Activated T-helper 1 cell treated with anti-CD3 and anti-CD28 coated beads, Interleukin-2, amount 50 U/mL, for 16 hours (primary cell): Measurements from ENCODE around the gene CAV3.

Experiments used
- DNase-seq, 2 donors: peaks; one replicate each; pipeline ENCODE4 v3.0.0-alpha.2; 2020; ENCODE audit warnings: low read depth in 1 of 2, low spot score in 1 of 2

The CAV3 gene

DNA sequence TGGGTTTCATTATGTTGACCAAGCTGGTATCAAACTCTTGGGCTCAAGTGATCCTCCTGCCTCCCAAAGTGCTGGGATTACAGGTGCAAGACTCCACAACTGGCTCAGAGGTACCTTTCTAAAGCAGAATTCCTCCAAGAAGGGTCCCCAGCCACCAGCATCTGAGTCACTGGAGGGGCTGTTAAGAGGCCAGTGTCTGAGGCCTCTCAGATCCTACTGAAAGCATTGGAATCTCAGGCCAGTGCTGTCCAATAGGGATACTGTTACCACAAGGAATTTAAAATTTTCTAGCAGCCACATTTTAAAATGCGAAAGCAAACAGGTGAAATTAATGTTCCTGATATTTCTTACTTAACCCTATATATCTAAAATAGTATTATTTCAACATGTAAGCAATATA lies 1.3 kb downstream of the CAV3 start:
- no peak for DNase-seq

- DNase-seq = no peak
These were observed 2.8 kb downstream of the CAV3 start for GRCh38 chr3:8736436-8736835.

DNA sequence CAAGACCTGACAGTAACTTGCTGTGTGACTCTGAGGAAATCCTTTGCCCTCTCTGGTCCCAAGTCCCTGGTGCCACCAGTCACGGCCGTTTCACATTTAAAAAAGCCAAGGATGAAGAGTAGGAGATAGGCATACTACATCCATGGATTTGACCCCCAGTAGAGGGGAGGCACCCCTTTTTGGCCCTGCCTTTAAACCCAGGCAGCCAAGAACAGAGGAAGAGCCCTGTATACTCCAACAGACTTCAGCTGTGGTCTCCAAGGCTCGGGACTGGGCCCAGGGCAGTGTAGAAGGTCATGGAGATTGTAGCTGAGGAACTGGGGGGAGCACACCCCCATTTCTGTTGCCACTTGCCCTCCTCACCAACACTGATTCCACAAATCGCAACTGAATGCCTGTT lies 3.7 kb downstream of the CAV3 start:
- no peak for DNase-seq

DNA sequence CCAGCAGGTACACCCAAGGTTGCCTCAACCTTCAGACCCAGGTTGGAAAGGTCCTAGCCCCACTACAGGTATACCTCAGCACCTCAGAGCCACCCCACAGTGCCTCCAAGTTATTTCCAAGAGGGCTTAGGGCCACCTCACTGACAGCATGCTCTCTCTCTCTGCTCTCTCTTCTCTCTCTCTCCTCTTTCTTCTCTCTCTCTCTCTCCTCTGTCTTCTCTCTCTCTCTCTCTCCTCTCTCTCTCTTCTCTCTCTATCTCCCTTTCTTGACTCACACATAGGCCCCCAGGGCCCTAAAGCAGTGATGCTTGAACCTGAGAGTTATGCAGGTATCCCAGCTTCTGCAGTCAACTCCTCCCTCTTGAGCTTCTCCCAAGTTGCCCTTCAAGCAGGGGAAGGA lies 4.2 kb downstream of the CAV3 start:
- no peak for DNase-seq

DNA sequence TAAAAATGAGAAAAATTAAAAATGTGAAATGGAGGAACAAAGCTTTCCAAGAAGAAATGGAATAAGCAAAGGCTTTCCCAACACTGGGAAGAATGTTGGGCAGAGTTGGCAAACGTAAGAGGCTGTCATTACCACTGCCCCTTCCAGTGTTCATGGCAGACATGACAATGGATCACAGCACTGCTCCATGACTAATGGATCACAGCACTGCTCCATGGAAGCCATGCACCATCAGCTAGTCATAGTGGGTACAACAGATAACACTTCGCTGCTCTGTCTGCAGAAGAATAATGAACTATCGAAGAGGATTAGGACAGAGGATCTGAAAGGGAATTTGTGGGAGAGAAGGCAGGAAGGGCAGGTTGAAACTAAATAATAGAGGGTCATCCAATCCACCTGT lies 5.0 kb downstream of the CAV3 start:
- DNase-seq = no peak

DNA sequence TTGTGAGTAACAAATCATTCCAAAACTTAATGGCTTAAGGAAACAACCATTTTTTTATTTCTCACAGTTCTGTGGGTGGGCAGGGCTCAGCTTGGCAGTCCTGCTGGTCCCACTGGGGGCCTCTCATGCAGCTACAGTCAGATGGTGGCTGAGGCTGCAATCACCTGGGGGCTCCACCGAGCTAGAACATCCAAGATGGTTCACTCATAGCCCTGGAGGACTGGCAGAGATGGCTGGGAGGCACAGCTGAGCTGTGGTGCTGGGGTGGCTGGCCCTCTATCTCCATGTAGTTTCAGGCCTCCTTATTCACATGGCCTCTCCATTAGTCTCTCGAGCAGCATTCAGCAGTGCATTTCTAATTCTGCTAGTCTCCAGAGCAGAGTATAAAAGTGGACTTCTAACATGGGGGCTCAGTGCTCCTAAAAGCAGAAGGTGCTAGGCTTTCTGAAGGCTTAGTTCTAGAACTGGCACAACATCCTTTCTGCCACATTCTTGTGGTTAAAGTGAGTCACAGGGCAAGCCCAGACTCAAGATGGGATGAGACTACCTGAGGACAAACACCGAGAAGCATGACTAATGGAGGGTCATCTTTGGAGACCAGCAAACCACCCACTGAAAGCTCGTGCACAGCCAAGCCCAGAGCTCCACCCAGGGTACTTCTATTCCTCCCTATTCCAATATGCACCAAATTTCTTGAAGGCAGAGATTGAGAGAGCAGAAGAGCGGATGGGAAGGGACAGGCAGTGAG lies 6.3 kb downstream of the CAV3 start:
- DNase-seq = no peak

- DNase-seq = no peak
These were observed 8.1 kb downstream of the CAV3 start for GRCh38 chr3:8741581-8742261.

DNA sequence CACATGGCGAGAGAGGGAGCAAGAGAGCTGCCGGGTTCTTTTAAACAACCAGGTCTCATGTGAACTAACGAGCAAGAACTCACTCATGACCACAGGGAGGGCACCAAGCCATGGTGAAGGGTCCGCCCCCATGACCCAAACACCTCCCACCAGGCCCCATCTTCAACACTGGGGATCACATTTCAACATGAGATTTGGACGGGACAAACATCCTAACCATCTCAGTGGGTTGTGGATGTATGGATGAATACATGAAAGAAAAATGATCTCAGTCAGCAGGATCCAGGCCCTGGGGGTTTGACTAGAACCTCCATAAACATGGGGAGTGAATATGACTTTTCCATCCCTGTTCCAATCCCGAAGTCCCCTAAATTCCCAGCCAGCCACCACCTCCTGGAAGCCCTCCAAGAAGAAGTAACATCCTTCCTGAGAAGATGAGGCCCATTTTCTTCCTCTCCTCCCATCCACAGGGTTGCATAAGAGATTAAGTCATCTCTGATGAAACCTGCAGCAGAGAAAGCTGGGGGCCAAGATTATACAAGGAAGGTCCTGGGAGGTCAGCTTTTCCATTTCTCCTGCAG lies 9.5 kb downstream of the CAV3 start:
- DNase-seq = no peak

DNA sequence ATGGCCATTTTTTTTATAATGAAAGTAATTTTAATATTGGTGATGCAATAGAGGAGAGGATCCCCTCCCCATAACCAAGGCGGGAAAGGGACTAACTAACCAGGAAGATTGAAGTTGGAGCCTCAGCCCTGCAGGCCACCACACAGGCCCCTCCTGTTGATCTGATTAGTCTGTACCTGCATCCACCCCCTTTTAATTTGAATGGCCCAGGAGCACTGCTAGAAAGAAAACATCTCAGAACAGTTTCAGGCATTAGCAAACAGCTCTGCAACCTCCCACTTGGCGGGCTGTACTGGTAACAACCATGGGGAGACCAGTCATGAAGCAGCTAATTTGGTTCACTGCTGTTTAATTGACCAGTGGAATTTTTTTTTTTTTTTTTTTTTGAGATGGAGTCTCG lies 10.3 kb downstream of the CAV3 start:
- no peak for DNase-seq

- DNase-seq = no peak
These were observed 12.2 kb downstream of the CAV3 start for GRCh38 chr3:8745619-8746370.

- no peak for DNase-seq
These were observed 13.3 kb downstream of the CAV3 start for GRCh38 chr3:8746780-8747345.

DNA sequence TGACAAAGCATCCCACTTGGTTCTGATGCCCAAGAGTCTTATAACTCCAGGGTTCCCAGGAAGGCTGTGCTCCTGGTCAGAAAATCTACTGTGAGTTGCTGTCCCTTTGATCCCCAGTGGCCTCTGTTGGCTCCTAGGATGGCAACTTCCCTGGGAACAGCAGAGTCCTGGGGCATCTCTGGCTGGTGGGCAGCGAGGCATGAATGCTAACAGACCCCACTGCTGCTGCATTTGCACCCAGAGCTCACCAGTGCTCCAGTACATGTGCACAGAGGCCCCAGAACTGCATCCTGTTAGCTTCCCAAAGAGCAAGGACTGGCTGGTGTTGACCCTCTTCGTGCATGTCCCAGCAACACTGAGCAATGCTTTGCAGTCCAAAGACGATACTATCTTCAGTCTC lies 15.7 kb downstream of the CAV3 start:
- DNase-seq = no peak

DNA sequence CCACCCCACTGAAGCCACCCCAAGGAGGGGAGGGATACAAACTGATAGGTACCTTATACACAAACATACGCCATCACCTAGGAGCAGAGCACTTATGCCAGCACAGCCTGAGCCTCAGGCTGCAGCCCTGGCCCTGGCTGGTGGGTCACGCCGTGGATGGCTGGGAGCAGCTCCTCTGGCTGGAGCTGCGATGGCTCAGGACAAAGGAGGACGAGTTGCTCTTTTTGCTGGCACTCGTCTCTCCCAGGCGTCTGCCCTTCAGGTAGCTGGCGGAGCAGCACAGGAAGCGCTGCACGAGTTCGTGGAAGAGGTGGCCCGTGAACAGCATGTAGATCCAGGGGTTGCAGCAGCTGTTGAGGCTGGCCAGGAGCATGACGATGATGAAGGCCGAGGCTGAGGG lies 19.2 kb downstream of the CAV3 start:
- no peak for DNase-seq

DNA sequence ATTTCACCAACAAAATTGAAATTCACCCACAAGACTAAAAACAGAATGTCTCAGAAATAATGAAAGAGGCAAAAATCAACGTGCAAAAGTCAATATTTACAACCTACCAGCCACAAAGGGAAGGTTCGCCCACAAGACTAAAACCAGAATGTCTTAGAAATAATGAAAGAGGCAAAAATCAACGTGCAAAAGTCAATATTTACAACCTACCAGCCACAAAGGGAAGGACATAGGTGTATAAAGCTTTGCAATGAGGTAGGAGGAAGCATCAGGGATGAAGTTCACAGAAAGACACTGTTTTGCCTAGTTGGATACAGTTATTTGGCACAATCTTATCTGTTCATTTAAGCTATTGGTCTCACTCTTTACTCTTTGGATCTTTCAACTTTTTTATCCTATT lies 21.5 kb downstream of the CAV3 start:
- no peak for DNase-seq

DNA sequence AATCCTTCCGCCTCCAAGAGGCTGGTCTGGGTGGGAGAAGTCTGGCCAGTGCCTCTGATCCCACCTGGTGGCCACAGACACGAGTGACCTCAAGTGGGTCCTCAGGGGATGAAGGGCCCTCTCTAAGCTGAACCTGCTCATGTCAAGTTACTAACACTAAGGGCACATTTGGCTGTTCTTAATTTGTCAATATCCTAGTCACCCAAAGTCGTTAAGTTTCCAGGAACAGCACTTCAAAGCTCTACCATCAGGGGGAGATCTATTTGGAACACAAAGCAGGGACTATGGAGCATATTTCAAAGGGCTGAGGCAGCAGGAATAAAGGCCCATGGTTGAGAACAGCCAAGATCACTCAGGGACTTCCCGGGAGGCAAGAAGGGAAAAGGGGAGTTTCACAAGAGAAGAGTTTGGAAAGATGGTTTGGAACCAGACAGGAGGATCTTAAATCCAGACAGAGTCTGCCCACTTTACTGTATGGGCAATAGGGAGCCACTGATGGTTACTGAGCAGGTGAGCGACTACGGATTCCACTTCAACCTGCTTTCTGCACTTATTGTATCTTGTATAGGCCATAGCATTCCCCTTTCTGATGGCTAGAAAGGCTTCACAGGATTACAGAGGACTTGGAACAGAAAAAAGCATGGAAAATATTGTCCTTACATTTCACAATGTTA lies 22.1 kb downstream of the CAV3 start:
- DNase-seq = no peak

DNA sequence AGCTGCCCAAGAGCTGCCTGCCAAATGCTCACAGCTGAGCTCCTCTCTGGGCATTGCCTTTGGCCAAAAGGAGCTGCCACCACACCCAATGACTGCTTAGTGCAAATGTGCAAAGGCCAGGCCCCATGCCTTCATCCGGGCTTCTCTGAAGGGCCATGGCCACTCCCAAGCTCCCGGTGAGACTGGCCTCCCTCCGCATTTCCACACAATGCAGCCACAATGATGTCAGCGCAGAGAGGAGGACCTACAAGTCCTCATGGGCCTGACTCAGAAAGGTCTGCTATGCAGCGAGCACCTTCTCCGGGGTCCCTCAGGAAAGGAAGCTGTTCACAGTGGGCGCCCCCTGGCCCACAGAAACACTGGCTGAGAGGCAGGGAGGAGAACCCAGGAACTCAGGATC lies 23.1 kb downstream of the CAV3 start:
- DNase-seq = no peak

DNA sequence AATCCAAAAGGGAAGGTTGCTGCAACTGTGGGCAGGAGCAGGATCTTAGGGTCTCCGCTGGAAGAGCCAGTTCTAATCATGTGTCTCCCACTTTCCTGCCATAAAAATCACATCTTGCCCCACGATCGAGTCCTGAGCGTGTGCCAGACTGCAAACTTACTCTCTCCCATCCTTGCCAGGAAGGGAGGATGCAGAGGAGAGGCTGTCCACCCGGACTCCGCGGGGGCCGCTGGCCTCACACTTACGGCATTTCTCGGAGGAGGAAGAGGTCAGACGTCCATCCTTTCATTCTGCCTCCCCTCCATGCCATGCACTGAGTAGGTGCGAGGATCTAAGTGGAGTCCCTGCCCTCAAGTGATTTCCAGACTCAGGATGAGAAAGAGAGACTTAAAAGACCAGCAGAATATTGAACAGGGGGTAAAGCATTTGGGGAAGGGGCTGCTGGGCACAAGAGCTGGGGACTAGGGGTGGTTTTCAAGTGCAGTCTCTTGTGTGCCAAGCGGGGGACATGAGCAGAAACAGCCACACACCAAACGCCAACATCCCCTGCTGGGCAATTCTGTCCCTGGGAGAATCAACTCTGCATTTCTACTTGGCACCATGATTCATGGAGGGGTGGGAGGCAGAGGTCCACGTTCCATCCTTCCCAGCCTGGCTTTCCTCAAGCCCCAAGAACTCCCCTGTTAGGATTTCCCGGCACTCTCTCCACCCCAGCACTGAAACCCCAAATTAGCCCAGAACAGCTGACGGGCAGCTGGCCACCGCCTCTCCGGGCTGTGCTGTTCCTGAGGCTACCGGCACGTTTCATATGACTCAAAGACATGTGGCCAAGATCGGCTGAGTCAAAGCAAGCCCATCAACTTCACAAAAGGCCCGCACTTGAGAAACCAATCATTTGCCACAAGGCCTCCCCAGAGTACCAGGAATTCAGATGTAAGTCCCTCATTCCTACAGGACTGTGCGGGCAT lies 24.2 kb downstream of the CAV3 start:
- DNase-seq = no peak

GRCh38 chr3:8759038-8759707 lies 25.6 kb downstream of the CAV3 start:
- no peak for DNase-seq

DNA sequence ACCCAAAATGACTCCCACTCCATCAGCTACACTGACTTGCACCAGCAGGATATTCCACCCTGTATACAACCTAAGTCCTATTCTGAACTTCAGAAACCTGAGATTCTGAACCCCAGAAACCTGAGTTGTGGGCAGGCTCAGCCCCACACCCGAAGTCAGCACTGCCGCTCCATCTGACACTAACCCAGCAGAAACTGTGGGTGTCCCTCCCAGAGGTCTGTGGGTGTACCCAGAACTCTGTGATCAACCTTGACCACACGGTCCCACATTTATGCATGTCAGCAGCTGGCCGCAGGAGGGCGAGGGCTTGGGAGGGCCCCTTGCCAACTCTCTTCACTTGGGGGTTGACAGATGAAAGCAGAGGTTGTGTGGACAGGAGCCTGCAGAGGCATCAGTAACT lies 26.5 kb downstream of the CAV3 start:
- DNase-seq = no peak
